Loucy (cell line): ENCODE results near the gene TFAM.

Experiments
- CTCF ChIP-seq: fragments of 200-600 bp; sonication (generic); conservative IDR thresholded peaks from 2 replicates; pipeline ENCODE4 v1.5.1; 2014; ENCODE audit warnings: mild to moderate bottlenecking, antibody characterized with exemption, low read length
- EZH2phosphoT487 ChIP-seq: fragments of 200-600 bp; IDR thresholded peaks from 2 replicates; pipeline ENCODE4 v1.6.1; 2018; ENCODE audit warnings: antibody characterized with exemption, mild to moderate bottlenecking, moderate library complexity, borderline replicate concordance

- TF ChIP-seq CTCF = no peak
- TF ChIP-seq EZH2phosphoT487 = no peak
Measured at GRCh38 chr10:58399410-58399809, 14.2 kb downstream of the TFAM start.
